ENCODE results near the gene ATP2B1.
A peak's percentile ranks its signal among the peaks of the same experiment; 100 is the strongest.

Gene ATP2B1

DNA sequence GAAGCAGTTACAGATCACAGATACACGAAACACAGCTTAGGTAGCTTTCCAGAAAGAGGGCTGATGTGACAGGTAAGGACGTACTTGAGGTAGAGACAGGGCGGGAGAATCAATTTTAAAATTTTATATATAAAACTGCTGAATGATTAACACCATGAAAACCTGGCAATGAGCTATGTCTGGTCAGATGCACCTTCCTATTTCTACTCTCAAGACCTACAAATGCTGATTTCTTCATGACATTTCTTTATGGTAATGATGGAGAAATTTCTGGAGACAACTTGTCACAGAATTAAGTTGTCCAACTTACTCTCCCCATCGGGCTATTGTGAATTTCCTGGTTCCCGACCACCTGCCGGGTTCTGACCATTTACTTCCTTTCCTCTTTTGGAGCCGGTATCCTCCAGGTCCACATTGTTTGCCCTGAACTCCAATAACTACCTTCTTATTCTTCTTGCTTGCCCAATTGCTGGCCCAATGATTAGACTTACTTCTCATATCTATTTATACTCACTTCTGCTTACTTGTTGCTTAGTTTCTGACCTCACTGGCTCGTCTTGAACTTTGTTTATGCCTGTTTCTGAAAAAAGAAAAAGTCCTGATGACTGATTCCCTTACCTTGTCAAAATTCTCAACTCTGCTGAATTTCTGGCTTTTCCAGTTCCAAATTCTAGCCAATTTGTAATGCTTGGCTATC, 12.8 kb upstream of the ATP2B1 start:
- TF ChIP-seq, protein P1, sequence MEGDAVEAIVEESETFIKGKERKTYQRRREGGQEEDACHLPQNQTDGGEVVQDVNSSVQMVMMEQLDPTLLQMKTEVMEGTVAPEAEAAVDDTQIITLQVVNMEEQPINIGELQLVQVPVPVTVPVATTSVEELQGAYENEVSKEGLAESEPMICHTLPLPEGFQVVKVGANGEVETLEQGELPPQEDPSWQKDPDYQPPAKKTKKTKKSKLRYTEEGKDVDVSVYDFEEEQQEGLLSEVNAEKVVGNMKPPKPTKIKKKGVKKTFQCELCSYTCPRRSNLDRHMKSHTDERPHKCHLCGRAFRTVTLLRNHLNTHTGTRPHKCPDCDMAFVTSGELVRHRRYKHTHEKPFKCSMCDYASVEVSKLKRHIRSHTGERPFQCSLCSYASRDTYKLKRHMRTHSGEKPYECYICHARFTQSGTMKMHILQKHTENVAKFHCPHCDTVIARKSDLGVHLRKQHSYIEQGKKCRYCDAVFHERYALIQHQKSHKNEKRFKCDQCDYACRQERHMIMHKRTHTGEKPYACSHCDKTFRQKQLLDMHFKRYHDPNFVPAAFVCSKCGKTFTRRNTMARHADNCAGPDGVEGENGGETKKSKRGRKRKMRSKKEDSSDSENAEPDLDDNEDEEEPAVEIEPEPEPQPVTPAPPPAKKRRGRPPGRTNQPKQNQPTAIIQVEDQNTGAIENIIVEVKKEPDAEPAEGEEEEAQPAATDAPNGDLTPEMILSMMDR (IDR thresholded peaks at IDR 0.05; ENCODE audit: low read depth, low read length), result no peak
- no peak overlapping the region for H3K4me3 ChIP-seq (replicated peaks in 1 of 2; ENCODE audit: low read depth in 2 of 2, low read length in 2 of 2)

DNA sequence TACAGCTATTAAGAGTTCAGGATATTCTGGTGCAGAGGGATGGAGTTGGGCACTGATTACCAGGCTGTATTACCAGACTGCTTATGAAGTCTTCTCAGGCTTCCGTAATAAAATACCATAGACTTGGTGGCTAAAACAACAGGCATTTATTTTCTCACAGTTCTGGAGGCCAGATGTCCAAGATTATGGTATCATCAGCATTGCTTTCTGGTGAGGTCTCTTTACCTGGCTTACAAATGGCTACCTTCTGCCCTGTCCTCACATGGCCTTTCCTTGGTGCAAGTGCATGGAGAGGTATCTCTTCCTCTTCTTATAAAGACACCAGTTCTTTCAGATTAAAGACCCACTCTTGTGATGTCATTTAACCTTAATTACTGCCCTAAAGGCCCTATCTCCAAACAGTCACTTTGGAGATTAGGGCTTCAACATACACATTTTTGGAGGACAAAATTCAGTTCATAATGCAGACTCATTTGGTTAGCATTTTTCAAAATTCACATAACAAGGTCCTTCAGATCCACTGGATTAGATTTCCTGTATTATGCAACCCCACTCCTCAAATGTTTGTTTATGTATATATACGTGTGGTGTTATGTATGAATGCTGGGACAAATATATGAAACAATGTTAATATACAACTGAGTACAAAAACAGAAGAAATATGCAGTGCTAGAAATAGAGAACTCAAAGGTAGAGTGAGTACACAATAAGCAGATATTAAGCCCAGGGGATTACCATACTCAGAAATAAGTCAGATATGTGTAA, 9.3 kb upstream of the ATP2B1 start:
- no peak overlapping the region for H3K4me3 ChIP-seq (replicated peaks in 1 of 2; ENCODE audit: low read depth in 2 of 2, low read length in 2 of 2)
- TF ChIP-seq, protein P1 (IDR thresholded peaks at IDR 0.05; ENCODE audit: low read depth, low read length), result no peak
- DNase-seq (ENCODE audit: low read depth in 2 of 2), result no peak

More for the DNA sequence above, 12.8 kb upstream of the ATP2B1 start:
- no peak for DNase-seq (ENCODE audit: low read depth in 2 of 2)

DNA sequence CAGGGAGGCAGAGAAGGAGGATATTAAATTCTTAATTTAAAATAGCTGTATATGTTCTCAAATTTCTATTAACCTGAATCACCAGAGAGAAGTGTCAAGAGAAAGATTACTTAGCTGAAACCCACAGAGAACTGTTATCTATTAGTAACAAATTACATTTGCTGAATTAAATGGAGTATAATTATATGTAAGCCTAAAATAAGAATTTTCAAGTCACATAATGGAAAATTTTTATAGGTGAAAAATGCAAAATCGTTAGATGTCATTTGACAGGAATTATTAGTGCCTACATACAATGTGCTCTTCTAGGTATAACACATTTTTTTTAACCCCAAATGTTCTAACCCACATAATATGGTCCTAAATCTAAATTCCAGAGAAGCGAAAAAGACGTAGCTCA, 4.1 kb upstream of the ATP2B1 start:
- no peak for DNase-seq (ENCODE audit: low read depth in 2 of 2)
- no peak overlapping the region for H3K4me3 ChIP-seq (replicated peaks in 1 of 2; ENCODE audit: low read depth in 2 of 2, low read length in 2 of 2)
- TF ChIP-seq, protein P1 (IDR thresholded peaks at IDR 0.05; ENCODE audit: low read depth, low read length), result no peak

- DNase-seq (ENCODE audit: low read depth in 2 of 2), result no peak
- TF ChIP-seq, protein P1 (IDR thresholded peaks at IDR 0.05; ENCODE audit: low read depth, low read length), result no peak
- peak overlapping the region in 1 of 2 donors; percentile 84 for H3K4me3 ChIP-seq (replicated peaks in 1 of 2; ENCODE audit: low read depth in 2 of 2, low read length in 2 of 2)
These were observed 2.5 kb upstream of the ATP2B1 start for GRCh38 chr12:89710873-89711750.

DNA sequence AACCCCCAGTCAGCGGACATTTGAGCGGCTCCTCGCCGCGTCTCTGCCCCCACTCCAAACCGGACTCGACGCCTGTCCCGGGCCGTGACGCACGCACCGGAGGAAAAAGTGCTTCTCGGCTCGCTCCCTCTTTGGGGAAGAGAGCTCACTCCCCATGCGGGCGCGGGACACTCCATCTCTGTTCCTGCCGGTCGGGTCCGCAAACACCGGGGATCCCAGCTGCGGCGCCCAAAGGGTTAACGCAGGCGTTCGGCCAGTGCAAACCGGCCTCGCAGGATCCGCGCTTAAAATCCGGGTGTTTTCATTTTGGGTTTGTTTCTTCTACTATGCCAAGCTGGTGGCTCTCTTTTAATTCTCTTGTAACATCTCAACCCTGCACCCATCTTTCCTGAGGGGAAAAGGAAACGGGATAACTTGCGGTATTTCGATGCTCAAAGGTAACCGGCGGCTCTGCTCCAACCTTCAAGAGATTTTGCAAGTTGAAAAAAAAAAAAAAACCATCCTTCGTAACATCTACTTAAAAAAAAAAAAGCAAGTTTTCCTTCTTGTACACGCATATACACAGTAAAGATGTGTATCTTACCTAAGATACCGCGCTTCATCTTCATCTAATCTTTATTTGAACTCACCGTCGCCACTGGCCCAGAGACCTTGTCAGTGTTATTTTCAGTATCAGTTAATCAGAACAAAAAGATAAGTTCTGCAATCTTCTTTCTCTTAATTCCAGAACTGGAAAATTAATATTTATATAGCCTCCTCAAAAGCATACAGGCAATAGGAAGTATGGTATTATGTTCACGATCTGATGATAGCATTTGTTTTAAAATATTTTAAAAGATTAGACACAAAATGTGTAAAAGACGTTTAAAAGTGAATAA, 1.6 kb upstream of the ATP2B1 start:
- peak overlapping the region; percentile 84 to 91 for H3K4me3 ChIP-seq (replicated peaks in 1 of 2; ENCODE audit: low read depth in 2 of 2, low read length in 2 of 2)
- TF ChIP-seq, protein P1 (IDR thresholded peaks at IDR 0.05; ENCODE audit: low read depth, low read length), result no peak
- peak; percentile 67 to 72 for DNase-seq (ENCODE audit: low read depth in 2 of 2)

Data from cardiac fibroblast (primary cell).